BE2C (cell line): ENCODE results near the gene PLEKHM1.
"Not testable (repeated sequence)": the region's sequence is repeated elsewhere in the genome, so short reads cannot be mapped to it uniquely, and the experiment has no call there.

ENCODE experiments used
- DNase-seq: peaks from one replicate; pipeline ENCODE4 v3.0.0-alpha.2; 2020
- H3K27me3 ChIP-seq: fragments of 250-450 bp; sonication (Bioruptor Pico); 2 replicates; pipeline ENCODE4 v1.5.1; 2020; ENCODE audit warnings: mild to moderate bottlenecking
- H3K36me3 ChIP-seq: fragments of 250-450 bp; sonication (Bioruptor Pico); 2 replicates; pipeline ENCODE4 v1.5.1; 2020; ENCODE audit warnings: mild to moderate bottlenecking
- H3K4me1 ChIP-seq: fragments of 250-450 bp; sonication (Bioruptor Pico); 2 replicates; pipeline ENCODE4 v1.5.1; 2020
- H3K4me3 ChIP-seq: 2 replicates; pipeline ENCODE4 v1.5.1; 2011; ENCODE audit warnings: low read depth, low read length
- H3K9me3 ChIP-seq: fragments of 250-450 bp; sonication (Bioruptor Pico); 2 replicates; pipeline ENCODE4 v1.5.1; 2020

The PLEKHM1 gene

GRCh38 chr17:45483177-45483576 is 7.3 kb downstream of the PLEKHM1 start:
- H3K36me3 ChIP-seq, H3K4me1 ChIP-seq, DNase-seq, H3K27me3 ChIP-seq, H3K4me3 ChIP-seq, H3K9me3 ChIP-seq: not testable (repeated sequence)

- not testable (repeated sequence) for DNase-seq, H3K9me3 ChIP-seq, H3K36me3 ChIP-seq, H3K4me1 ChIP-seq, H3K27me3 ChIP-seq, H3K4me3 ChIP-seq
These were observed 8.2 kb downstream of the PLEKHM1 start for GRCh38 chr17:45482317-45482716.

- not testable (repeated sequence) for H3K4me1 ChIP-seq, H3K9me3 ChIP-seq, H3K27me3 ChIP-seq, H3K4me3 ChIP-seq, H3K36me3 ChIP-seq, DNase-seq
These were observed 15.1 kb downstream of the PLEKHM1 start for GRCh38 chr17:45475436-45475835.

- not testable (repeated sequence) for DNase-seq, H3K36me3 ChIP-seq, H3K27me3 ChIP-seq, H3K4me3 ChIP-seq, H3K4me1 ChIP-seq, H3K9me3 ChIP-seq
These were observed 18.3 kb downstream of the PLEKHM1 start for GRCh38 chr17:45472249-45472648.

- DNase-seq, H3K4me3 ChIP-seq, H3K4me1 ChIP-seq, H3K9me3 ChIP-seq, H3K36me3 ChIP-seq, H3K27me3 ChIP-seq: not testable (repeated sequence)
These were observed 21.3 kb downstream of the PLEKHM1 start for GRCh38 chr17:45469204-45469563.

GRCh38 chr17:45468293-45469203 is 22.0 kb downstream of the PLEKHM1 start:
- not testable (repeated sequence) for H3K4me3 ChIP-seq, H3K4me1 ChIP-seq, H3K36me3 ChIP-seq, DNase-seq, H3K9me3 ChIP-seq, H3K27me3 ChIP-seq

- DNase-seq = not testable (repeated sequence)
These were observed 28.8 kb downstream of the PLEKHM1 start for GRCh38 chr17:45461524-45462327.

GRCh38 chr17:45460422-45460821 is 30.1 kb downstream of the PLEKHM1 start:
- H3K4me1 ChIP-seq, DNase-seq, H3K4me3 ChIP-seq, H3K27me3 ChIP-seq, H3K36me3 ChIP-seq, H3K9me3 ChIP-seq: not testable (repeated sequence)

More at GRCh38 chr17:45461524-45462327, 28.8 kb downstream of the PLEKHM1 start:
- not testable (repeated sequence) for H3K4me3 ChIP-seq, H3K36me3 ChIP-seq, H3K9me3 ChIP-seq, H3K27me3 ChIP-seq, H3K4me1 ChIP-seq

GRCh38 chr17:45454341-45454740 is 36.2 kb downstream of the PLEKHM1 start:
- not testable (repeated sequence) for H3K36me3 ChIP-seq, H3K9me3 ChIP-seq, H3K27me3 ChIP-seq, H3K4me3 ChIP-seq, DNase-seq, H3K4me1 ChIP-seq

- not testable (repeated sequence) for H3K4me1 ChIP-seq, DNase-seq, H3K27me3 ChIP-seq, H3K9me3 ChIP-seq, H3K4me3 ChIP-seq, H3K36me3 ChIP-seq
These were observed 36.8 kb downstream of the PLEKHM1 start for GRCh38 chr17:45453731-45454130.

- H3K4me1 ChIP-seq, H3K9me3 ChIP-seq, H3K36me3 ChIP-seq, H3K27me3 ChIP-seq, DNase-seq, H3K4me3 ChIP-seq: not testable (repeated sequence)
These were observed 37.3 kb downstream of the PLEKHM1 start for GRCh38 chr17:45453225-45453534.

- H3K4me3 ChIP-seq, DNase-seq, H3K36me3 ChIP-seq, H3K4me1 ChIP-seq, H3K27me3 ChIP-seq, H3K9me3 ChIP-seq: not testable (repeated sequence)
These were observed 37.9 kb downstream of the PLEKHM1 start for GRCh38 chr17:45452329-45453224.

- H3K27me3 ChIP-seq, H3K4me1 ChIP-seq: not testable (repeated sequence)
These were observed 38.9 kb downstream of the PLEKHM1 start for GRCh38 chr17:45451660-45452059.

More at GRCh38 chr17:45451660-45452059, 38.9 kb downstream of the PLEKHM1 start:
- H3K9me3 ChIP-seq, H3K4me3 ChIP-seq, DNase-seq, H3K36me3 ChIP-seq: not testable (repeated sequence)
